Measurements from ENCODE around the gene CCDC187.

The CCDC187 gene

GRCh38 chr9:136257381-136258298 is 46.3 kb downstream of the CCDC187 start:
- no peak overlapping the region for H3K27ac ChIP-seq
- H3K27me3 ChIP-seq = peaks cover 0 to 73% of the 10 kb centered on the region in 2 donors
- H3K36me3 ChIP-seq = no peaks in the 10 kb centered on the region
- TF ChIP-seq CTCF (IDR thresholded peaks at IDR 0.05) = no peak
- DNase-seq = no peak
- intact Hi-C loops (cut with DNase I; ENCODE audit: low total_unique reads) = no loop called here
- no peaks in the 10 kb centered on the region for H3K9me3 ChIP-seq
- no peak overlapping the region for H3K4me3 ChIP-seq
- H3K4me1 ChIP-seq = no peaks in the 10 kb centered on the region

GRCh38 chr9:136255896-136256890 is 47.7 kb downstream of the CCDC187 start:
- no peak overlapping the region for H3K4me3 ChIP-seq
- intact Hi-C loops (cut with DNase I; ENCODE audit: low total_unique reads) = no loop called here
- H3K27ac ChIP-seq = no peak overlapping the region
- DNase-seq = no peak
- no peaks in the 10 kb centered on the region for H3K9me3 ChIP-seq
- peaks cover 0 to 75% of the 10 kb centered on the region in 2 donors for H3K27me3 ChIP-seq
- H3K4me1 ChIP-seq = no peaks in the 10 kb centered on the region
- no peaks in the 10 kb centered on the region for H3K36me3 ChIP-seq
- no peak for TF ChIP-seq CTCF (IDR thresholded peaks at IDR 0.05)

GRCh38 chr9:136255166-136255538 is 48.7 kb downstream of the CCDC187 start:
- H3K36me3 ChIP-seq = no peaks in the 10 kb centered on the region
- TF ChIP-seq CTCF (IDR thresholded peaks at IDR 0.05) = no peak
- intact Hi-C loops (cut with DNase I; ENCODE audit: low total_unique reads) = no loop called here
- no peaks in the 10 kb centered on the region for H3K4me1 ChIP-seq
- H3K9me3 ChIP-seq = no peaks in the 10 kb centered on the region
- H3K4me3 ChIP-seq = no peak overlapping the region
- no peak for DNase-seq
- no peak overlapping the region for H3K27ac ChIP-seq
- peaks cover 0 to 81% of the 10 kb centered on the region in 2 donors for H3K27me3 ChIP-seq

DNA sequence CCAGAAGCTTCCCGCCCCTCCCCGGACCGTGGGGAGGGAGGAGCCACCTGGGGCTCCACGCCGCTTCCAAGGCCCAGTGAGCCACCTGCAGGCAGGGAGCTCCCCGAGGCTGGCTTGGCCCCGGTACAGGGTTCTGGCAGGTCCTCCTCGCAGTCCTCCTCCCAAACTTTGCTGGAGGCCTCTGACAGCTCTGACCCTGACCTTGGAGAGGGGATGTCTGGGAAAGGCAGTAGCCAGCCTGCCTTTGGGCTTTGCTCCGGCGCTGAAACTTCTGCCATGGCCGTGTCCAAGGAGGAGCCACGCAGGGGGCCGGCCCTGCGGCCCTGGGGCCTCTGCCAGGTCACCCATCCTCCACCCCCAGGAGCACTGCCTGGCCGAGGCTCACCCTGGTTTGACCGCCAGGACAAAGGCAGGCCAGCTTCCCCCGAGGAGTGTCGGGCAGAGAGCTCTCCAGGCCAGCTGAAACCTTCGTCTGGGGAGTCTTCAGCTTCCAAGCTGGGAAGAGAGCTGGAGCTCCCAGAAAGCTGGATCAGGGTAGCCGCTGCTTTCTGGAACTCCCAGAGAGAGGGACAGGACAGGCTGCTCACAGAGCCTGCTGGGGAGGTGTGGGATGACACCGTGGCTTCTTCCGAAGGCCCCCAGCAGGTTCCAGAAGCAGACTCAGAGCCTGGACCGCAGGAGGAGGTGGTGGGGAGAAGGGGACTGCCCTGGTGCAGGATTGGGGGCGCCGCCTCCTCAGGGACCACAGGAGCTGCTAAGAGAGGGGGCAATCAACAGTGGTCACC is 49.3 kb downstream of the CCDC187 start:
- H3K27me3 ChIP-seq = peaks cover 0 to 78% of the 10 kb centered on the region in 2 donors
- H3K4me1 ChIP-seq = no peaks in the 10 kb centered on the region
- no peak overlapping the region for H3K27ac ChIP-seq
- no peaks in the 10 kb centered on the region for H3K36me3 ChIP-seq
- no peak for DNase-seq
- H3K9me3 ChIP-seq = no peaks in the 10 kb centered on the region
- no peak for TF ChIP-seq CTCF (IDR thresholded peaks at IDR 0.05)
- intact Hi-C loops (cut with DNase I; ENCODE audit: low total_unique reads) = no loop called here
- no peak overlapping the region for H3K4me3 ChIP-seq
